ENCODE data around the gene SLC9A8.

DNA sequence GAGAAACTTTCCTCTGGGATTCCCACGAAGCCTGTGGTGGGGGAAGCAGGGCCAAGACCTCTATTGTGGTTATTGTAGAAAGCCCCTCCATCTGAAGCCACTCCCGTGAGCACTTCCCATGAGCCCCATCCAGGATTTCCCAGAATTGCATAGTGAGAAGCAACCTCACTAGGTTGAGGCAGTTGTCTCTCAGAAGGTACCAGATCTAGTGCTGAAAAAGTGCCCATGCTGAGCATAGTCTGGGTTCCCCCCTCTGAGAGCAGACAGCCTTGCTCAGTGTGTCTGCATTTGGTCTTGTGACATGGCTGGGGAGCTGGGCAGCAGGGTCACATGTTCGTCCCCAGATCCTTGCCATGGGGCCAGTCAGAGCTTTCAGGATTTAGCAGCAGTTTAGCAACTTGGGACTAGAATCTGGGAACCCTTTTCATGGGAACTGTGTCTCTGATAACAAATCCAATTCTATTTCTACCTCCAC is 38.6 kb downstream of the SLC9A8 start:
- TF ChIP-seq, protein P1, sequence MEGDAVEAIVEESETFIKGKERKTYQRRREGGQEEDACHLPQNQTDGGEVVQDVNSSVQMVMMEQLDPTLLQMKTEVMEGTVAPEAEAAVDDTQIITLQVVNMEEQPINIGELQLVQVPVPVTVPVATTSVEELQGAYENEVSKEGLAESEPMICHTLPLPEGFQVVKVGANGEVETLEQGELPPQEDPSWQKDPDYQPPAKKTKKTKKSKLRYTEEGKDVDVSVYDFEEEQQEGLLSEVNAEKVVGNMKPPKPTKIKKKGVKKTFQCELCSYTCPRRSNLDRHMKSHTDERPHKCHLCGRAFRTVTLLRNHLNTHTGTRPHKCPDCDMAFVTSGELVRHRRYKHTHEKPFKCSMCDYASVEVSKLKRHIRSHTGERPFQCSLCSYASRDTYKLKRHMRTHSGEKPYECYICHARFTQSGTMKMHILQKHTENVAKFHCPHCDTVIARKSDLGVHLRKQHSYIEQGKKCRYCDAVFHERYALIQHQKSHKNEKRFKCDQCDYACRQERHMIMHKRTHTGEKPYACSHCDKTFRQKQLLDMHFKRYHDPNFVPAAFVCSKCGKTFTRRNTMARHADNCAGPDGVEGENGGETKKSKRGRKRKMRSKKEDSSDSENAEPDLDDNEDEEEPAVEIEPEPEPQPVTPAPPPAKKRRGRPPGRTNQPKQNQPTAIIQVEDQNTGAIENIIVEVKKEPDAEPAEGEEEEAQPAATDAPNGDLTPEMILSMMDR (IDR thresholded peaks at IDR 0.05): no peak
- TF ChIP-seq EZH2 (IDR thresholded peaks at IDR 0.05; ENCODE audit: borderline replicate concordance, insufficient read depth, low read depth, low read length, poor library complexity, severe bottlenecking): no peak

Measured in B cell (primary cell).